ENCODE data around the gene FYN. TPM values are rescaled to one million over a fixed set of nuclear protein-coding genes. Genes with fewer than 3 reads are reported as not detected.

The FYN gene
- polyA plus RNA-seq, 3 donors, result 88.4 to 149 (median 114) TPM

- H3K4me2 ChIP-seq (replicated peaks; ENCODE audit: extremely low read depth, low read length, poor library complexity, severe bottlenecking), result no peak overlapping the region
Measured at GRCh38 chr6:111813237-111813636, 60.0 kb downstream of the FYN start.

DNA sequence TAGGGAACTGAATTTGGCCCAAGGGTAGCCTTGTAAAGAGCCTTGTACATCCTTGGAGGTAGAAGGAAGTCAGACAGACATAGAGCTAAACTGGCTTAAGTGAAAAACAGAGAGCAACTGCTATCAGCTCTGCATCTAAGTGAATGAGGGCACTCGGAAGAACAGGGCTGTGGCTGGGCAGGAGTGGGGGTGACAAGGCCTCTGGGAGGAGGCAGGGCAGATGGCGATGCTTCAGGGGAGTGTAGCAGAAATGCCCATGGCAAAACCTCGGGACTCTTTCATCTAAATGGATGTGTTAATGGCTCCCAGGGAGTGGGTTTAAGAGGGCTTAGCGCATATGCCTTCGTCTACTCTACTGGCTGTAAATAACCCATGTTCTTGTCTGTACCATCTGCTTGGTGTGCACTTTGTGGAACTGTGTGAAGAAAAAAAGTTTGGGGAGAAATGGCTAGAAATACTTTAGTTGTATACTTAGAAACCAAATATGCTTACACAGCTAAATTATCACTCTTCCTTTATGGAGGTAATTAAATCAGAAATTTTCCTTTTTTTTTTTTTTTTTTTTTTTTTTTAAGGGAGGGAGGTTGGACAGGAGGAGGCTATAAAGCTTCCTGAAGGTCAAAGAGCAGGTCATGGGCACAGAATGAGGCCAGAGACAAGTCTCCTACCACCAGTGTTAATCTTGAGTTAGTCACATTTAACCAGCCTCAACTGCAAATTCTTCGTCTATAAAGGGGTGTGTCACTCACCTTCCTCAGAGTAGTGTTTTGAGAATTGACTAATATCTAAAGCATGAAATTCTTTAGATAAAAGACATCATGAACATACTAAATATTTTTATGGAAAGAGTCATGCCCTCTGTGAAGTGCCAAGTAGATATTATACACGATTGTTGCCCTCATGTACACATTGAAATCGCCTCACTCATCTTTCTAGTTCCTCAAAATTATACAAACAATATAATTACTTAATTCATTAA, 60.9 kb downstream of the FYN start:
- Histone ChIP-seq H3K79me2 (ENCODE audit: insufficient read depth, low read length) (peaks cover 20% of the 10 kb centered on the region), H3K36me3 (replicated peaks in 1 of 2; ENCODE audit: control insufficient read depth in 1 of 2, insufficient read depth in 2 of 2, low read length in 2 of 2) (peaks cover 11 to 61% of the 10 kb centered on the region in 2 donors)

More at GRCh38 chr6:111813237-111813636, 60.0 kb downstream of the FYN start:
- DNase-seq, result no peak
- H3K9me3 Mint-ChIP-seq, result no peaks in the 10 kb centered on the region
- H3K4me3 ChIP-seq (replicated peaks in 1 of 3; ENCODE audit: low read depth in 2 of 3, low read length in 3 of 3), result no peak overlapping the region
- peaks cover 98% of the 10 kb centered on the region for H4K20me1 ChIP-seq (ENCODE audit: insufficient read depth, low read length)
- no peak overlapping the region for H3K9ac ChIP-seq (ENCODE audit: insufficient read depth, low read length, poor library complexity, severe bottlenecking)
- peaks cover 0 to 3% of the 10 kb centered on the region in 2 donors for H3K4me1 ChIP-seq (ENCODE audit: control insufficient read depth in 1 of 2, insufficient read depth in 2 of 2, low read length in 2 of 2)
- H3K9me3 ChIP-seq (replicated peaks in 1 of 2; ENCODE audit: control insufficient read depth in 1 of 2, insufficient read depth in 1 of 2, low read length in 2 of 2), result no peaks in the 10 kb centered on the region
- H3K27ac Mint-ChIP-seq, result peak overlapping the region in 1 of 7 donors; percentile 85
- H2AFZ ChIP-seq (ENCODE audit: insufficient read depth, low read depth, low read length, poor library complexity, severe bottlenecking), result no peak overlapping the region
- H3K27me3 ChIP-seq (ENCODE audit: control insufficient read depth in 2 of 2, insufficient read depth in 2 of 2, low read length in 2 of 2), result no peaks in the 10 kb centered on the region
- H3K79me2 ChIP-seq (ENCODE audit: insufficient read depth, low read length), result peaks cover 25% of the 10 kb centered on the region
- peaks cover 13 to 61% of the 10 kb centered on the region in 2 donors for H3K36me3 ChIP-seq (replicated peaks in 1 of 2; ENCODE audit: control insufficient read depth in 1 of 2, insufficient read depth in 2 of 2, low read length in 2 of 2)
- intact Hi-C loops (cut with micrococcal nuclease), result no loop called here
- H3K4me1 Mint-ChIP-seq, result peaks cover 18% of the 10 kb centered on the region
- H3K4me3 Mint-ChIP-seq, result no peak overlapping the region
- no peaks in the 10 kb centered on the region for H3K27me3 Mint-ChIP-seq (ENCODE audit: low read depth in 3 of 3)
- peaks cover 61% of the 10 kb centered on the region in 2 donors for H3K36me3 Mint-ChIP-seq
- TF ChIP-seq, protein P1, sequence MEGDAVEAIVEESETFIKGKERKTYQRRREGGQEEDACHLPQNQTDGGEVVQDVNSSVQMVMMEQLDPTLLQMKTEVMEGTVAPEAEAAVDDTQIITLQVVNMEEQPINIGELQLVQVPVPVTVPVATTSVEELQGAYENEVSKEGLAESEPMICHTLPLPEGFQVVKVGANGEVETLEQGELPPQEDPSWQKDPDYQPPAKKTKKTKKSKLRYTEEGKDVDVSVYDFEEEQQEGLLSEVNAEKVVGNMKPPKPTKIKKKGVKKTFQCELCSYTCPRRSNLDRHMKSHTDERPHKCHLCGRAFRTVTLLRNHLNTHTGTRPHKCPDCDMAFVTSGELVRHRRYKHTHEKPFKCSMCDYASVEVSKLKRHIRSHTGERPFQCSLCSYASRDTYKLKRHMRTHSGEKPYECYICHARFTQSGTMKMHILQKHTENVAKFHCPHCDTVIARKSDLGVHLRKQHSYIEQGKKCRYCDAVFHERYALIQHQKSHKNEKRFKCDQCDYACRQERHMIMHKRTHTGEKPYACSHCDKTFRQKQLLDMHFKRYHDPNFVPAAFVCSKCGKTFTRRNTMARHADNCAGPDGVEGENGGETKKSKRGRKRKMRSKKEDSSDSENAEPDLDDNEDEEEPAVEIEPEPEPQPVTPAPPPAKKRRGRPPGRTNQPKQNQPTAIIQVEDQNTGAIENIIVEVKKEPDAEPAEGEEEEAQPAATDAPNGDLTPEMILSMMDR (IDR thresholded peaks at IDR 0.05), result no peak
- peak overlapping the region in 1 of 2 donors; percentile 14 for H3K27ac ChIP-seq (ENCODE audit: low read depth in 1 of 2, low read length in 2 of 2)

More for the DNA sequence above, 60.9 kb downstream of the FYN start:
- TF ChIP-seq, protein P1 (IDR thresholded peaks at IDR 0.05), result no peak
- Histone ChIP-seq H3K9me3 (replicated peaks in 1 of 2; ENCODE audit: control insufficient read depth in 1 of 2, insufficient read depth in 1 of 2, low read length in 2 of 2) (no peaks in the 10 kb centered on the region), H3K27me3 (ENCODE audit: control insufficient read depth in 2 of 2, insufficient read depth in 2 of 2, low read length in 2 of 2) (no peaks in the 10 kb centered on the region), H3K9ac (ENCODE audit: insufficient read depth, low read length, poor library complexity, severe bottlenecking) (no peak overlapping the region), H2AFZ (ENCODE audit: insufficient read depth, low read depth, low read length, poor library complexity, severe bottlenecking) (no peak overlapping the region), H3K4me3 (replicated peaks in 1 of 3; ENCODE audit: low read depth in 2 of 3, low read length in 3 of 3) (no peak overlapping the region), H3K27ac (ENCODE audit: low read depth in 1 of 2, low read length in 2 of 2) (no peak overlapping the region), H3K4me1 (ENCODE audit: control insufficient read depth in 1 of 2, insufficient read depth in 2 of 2, low read length in 2 of 2) (peaks cover 0 to 3% of the 10 kb centered on the region in 2 donors), H4K20me1 (ENCODE audit: insufficient read depth, low read length) (peaks cover 98% of the 10 kb centered on the region), H3K4me2 (replicated peaks; ENCODE audit: extremely low read depth, low read length, poor library complexity, severe bottlenecking) (no peak overlapping the region)
- Mint-ChIP-seq H3K9me3 (no peaks in the 10 kb centered on the region), H3K36me3 (peaks cover 53 to 59% of the 10 kb centered on the region in 2 donors), H3K4me3 (no peak overlapping the region), H3K27ac (peak overlapping the region in 2 of 7 donors; percentile 21 to 56), H3K27me3 (ENCODE audit: low read depth in 3 of 3) (no peaks in the 10 kb centered on the region), H3K4me1 (peaks cover 18% of the 10 kb centered on the region)
- DNase-seq, result no peak
- WGBS (ENCODE audit: insufficient coverage), result 98% methylated on average over 4 of the region's 8 CpGs
- intact Hi-C loops (cut with micrococcal nuclease), result no loop called here

All from CD14-positive monocyte (primary cell).